Right atrium auricular region (tissue), 2 donors: ENCODE results near the gene RIPK3. TPM values are rescaled to one million over a fixed set of nuclear protein-coding genes. Genes with fewer than 3 reads are reported as not detected.

Experiments
- DNase-seq: peaks from one replicate; pipeline ENCODE4 v3.0.0-alpha.2; 2019; ENCODE audit warnings: low spot score
- H3K27ac ChIP-seq, 2 donors: fragments of 200-600 bp; sonication (generic); 1 replicate in 1 of 2; 2 replicates in 1 of 2; pipeline ENCODE4 v1.5.1; 2016 to 2019
- H3K27me3 ChIP-seq, 2 donors: fragments of 200-600 bp; sonication (generic); one replicate each; pipeline versions ENCODE4 v1.5.1 to v1.6.0; 2017 to 2019
- H3K36me3 ChIP-seq: fragments of 200-600 bp; sonication (generic); one replicate; pipeline ENCODE4 v1.5.1; 2016
- H3K4me1 ChIP-seq, 2 donors: fragments of 200-600 bp; sonication (generic); one replicate each; pipeline versions ENCODE4 v1.5.1 to v1.6.0; 2017 to 2019
- H3K4me3 ChIP-seq, 2 donors: fragments of 200-600 bp; sonication (generic); 1 replicate in 1 of 2; 2 replicates in 1 of 2; pipeline ENCODE4 v1.5.1; 2017 to 2019; ENCODE audit warnings: mild to moderate bottlenecking in 1 of 2, moderate library complexity in 1 of 2
- H3K9me3 ChIP-seq, 2 donors: fragments of 200-600 bp; sonication (generic); one replicate each; pipeline ENCODE4 v1.5.1; 2019
- total RNA-seq, 2 donors: library from RNA; depleted of rRNA; stranded (reverse); fragments of >200 nt; gene quantifications; one replicate each; pipeline ENCODE4 v1.1.0, GENCODE V29; 2016
- TF ChIP-seq, protein P1 (sequence below), 2 donors: fragments of 200-600 bp; sonication (generic); IDR thresholded peaks; one replicate each; pipeline ENCODE4 v1.5.1; 2019; ENCODE audit warnings: antibody characterized with exemption in 2 of 2

RIPK3 gene
- total RNA-seq, 2 donors from 2014 or later: 1.9 to 3.8 TPM

- no peak overlapping the region for H3K4me3 ChIP-seq
- no peaks in the 10 kb centered on the region for H3K9me3 ChIP-seq
- DNase-seq: no peak
- H3K36me3 ChIP-seq: no peaks in the 10 kb centered on the region
- no peak overlapping the region for H3K27ac ChIP-seq
- peaks cover 0 to 12% of the 10 kb centered on the region in 2 donors for H3K4me1 ChIP-seq
- TF ChIP-seq, protein P1, sequence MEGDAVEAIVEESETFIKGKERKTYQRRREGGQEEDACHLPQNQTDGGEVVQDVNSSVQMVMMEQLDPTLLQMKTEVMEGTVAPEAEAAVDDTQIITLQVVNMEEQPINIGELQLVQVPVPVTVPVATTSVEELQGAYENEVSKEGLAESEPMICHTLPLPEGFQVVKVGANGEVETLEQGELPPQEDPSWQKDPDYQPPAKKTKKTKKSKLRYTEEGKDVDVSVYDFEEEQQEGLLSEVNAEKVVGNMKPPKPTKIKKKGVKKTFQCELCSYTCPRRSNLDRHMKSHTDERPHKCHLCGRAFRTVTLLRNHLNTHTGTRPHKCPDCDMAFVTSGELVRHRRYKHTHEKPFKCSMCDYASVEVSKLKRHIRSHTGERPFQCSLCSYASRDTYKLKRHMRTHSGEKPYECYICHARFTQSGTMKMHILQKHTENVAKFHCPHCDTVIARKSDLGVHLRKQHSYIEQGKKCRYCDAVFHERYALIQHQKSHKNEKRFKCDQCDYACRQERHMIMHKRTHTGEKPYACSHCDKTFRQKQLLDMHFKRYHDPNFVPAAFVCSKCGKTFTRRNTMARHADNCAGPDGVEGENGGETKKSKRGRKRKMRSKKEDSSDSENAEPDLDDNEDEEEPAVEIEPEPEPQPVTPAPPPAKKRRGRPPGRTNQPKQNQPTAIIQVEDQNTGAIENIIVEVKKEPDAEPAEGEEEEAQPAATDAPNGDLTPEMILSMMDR (IDR thresholded peaks at IDR 0.05): no peak
- no peaks in the 10 kb centered on the region for H3K27me3 ChIP-seq
Observed at GRCh38 chr14:24343795-24344660, 4.2 kb upstream of the RIPK3 start.

GRCh38 chr14:24342889-24343288 is 3.1 kb upstream of the RIPK3 start:
- H3K36me3 ChIP-seq: no peaks in the 10 kb centered on the region
- H3K9me3 ChIP-seq: no peaks in the 10 kb centered on the region
- no peak for DNase-seq

GRCh38 chr14:24340606-24341005 is 815 bp upstream of the RIPK3 start:
- Histone ChIP-seq H3K27ac (no peak overlapping the region), H3K9me3 (no peaks in the 10 kb centered on the region), H3K4me3 (no peak overlapping the region), H3K4me1 (peaks cover 0 to 25% of the 10 kb centered on the region in 2 donors), H3K27me3 (no peaks in the 10 kb centered on the region), H3K36me3 (no peaks in the 10 kb centered on the region)
- TF ChIP-seq, protein P1 (IDR thresholded peaks at IDR 0.05): no peak
- no peak for DNase-seq

More at GRCh38 chr14:24342889-24343288, 3.1 kb upstream of the RIPK3 start:
- H3K4me3 ChIP-seq: no peak overlapping the region
- H3K27me3 ChIP-seq: no peaks in the 10 kb centered on the region
- no peak overlapping the region for H3K27ac ChIP-seq
- H3K4me1 ChIP-seq: peaks cover 0 to 21% of the 10 kb centered on the region in 2 donors
- TF ChIP-seq, protein P1 (IDR thresholded peaks at IDR 0.05): no peak

- Histone ChIP-seq H3K4me1 (peaks cover 0 to 41% of the 10 kb centered on the region in 2 donors), H3K4me3 (peak overlapping the region; percentile 21 to 49), H3K27ac (no peak overlapping the region), H3K9me3 (no peaks in the 10 kb centered on the region), H3K36me3 (no peaks in the 10 kb centered on the region), H3K27me3 (peaks cover 0 to 4% of the 10 kb centered on the region in 2 donors)
- DNase-seq: no peak
- TF ChIP-seq, protein P1 (IDR thresholded peaks at IDR 0.05): no peak
Observed at GRCh38 chr14:24338843-24339242, 948 bp downstream of the RIPK3 start.

DNA sequence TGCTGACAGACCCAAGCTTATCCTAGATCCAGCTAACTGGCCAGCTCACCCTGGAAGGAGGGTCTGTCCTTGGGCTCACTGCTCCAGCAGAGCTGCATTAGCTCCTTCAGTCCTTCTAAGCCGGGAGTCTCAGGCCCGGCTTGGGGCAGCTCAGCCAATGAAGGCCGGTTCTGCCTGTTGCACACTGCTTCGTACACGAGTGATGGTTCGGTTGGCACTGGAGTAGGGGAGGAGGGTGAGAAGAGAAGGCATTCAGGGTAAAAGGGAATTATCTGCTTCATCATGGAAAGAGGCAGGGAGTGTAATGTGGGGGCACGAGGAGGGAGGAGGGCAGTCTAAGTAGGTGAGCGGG is 2.0 kb downstream of the RIPK3 start:
- Histone ChIP-seq H3K4me3 (no peak overlapping the region), H3K27ac (no peak overlapping the region), H3K27me3 (peaks cover 0 to 4% of the 10 kb centered on the region in 2 donors), H3K36me3 (no peaks in the 10 kb centered on the region), H3K9me3 (no peaks in the 10 kb centered on the region), H3K4me1 (peaks cover 0 to 51% of the 10 kb centered on the region in 2 donors)
- no peak for DNase-seq
- TF ChIP-seq, protein P1 (IDR thresholded peaks at IDR 0.05): no peak
